Measurements from ENCODE around the gene GNAL.

The GNAL gene

GRCh38 chr18:11791131-11791530 is 102.1 kb downstream of the GNAL start:
- no peak for TF ChIP-seq CTCF (conservative IDR thresholded peaks at IDR 0.05; ENCODE audit: low read depth)
- H3K27ac ChIP-seq: no peak overlapping the region
- ChIA-PET CTCF (no interaction called here), POLR2A (ENCODE audit: low non-redundant PET) (interaction anchor here (0.6 kb wide), 1 partner anchor 291 kb away, joined by 4 read pairs; no protein-coding TSS in a partner anchor)
- DNase-seq (ENCODE audit: low spot score): no peak

- TF ChIP-seq CTCF (conservative IDR thresholded peaks at IDR 0.05; ENCODE audit: low read depth): no peak
- POLR2A ChIA-PET (ENCODE audit: low non-redundant PET): no interaction called here
- no peak for DNase-seq (ENCODE audit: low spot score)
- CTCF ChIA-PET: interaction anchor here (0.6 kb wide), 1 partner anchor 62 kb away, joined by 3 read pairs; no protein-coding TSS in a partner anchor
- no peak overlapping the region for H3K27ac ChIP-seq
Measured at GRCh38 chr18:11792632-11793031, 103.6 kb downstream of the GNAL start.

- DNase-seq (ENCODE audit: low spot score): no peak
- no peak overlapping the region for H3K27ac ChIP-seq
- ChIA-PET CTCF (no interaction called here), POLR2A (ENCODE audit: low non-redundant PET) (no interaction called here)
- TF ChIP-seq CTCF (conservative IDR thresholded peaks at IDR 0.05; ENCODE audit: low read depth): no peak
Measured at GRCh38 chr18:11794195-11794594, 105.1 kb downstream of the GNAL start.

DNA sequence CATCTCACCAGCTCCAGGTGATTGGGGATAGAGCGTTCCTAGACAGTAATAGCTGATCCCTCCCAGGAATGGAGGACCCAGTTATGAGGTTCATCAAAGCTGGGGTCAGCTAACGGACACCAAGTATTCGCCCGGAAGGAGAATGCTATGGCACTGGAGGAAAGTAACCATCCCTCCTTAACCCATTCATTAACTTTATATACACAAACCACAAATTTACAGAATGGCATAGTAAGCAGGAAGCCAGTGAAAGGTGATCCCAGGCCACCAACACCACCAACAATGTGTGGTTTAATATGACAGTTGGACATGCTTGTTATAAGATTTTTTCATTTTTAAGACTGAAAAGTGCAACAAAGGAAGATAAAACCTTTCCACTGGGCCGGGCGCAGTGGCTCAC is 106.9 kb downstream of the GNAL start:
- H3K27ac ChIP-seq: no peak overlapping the region
- ChIA-PET POLR2A (ENCODE audit: low non-redundant PET) (no interaction called here), CTCF (no interaction called here)
- TF ChIP-seq CTCF (conservative IDR thresholded peaks at IDR 0.05; ENCODE audit: low read depth): no peak
- no peak for DNase-seq (ENCODE audit: low spot score)

GRCh38 chr18:11798271-11798670 is 109.2 kb downstream of the GNAL start:
- H3K27ac ChIP-seq: no peak overlapping the region
- no peak for TF ChIP-seq CTCF (conservative IDR thresholded peaks at IDR 0.05; ENCODE audit: low read depth)
- CTCF ChIA-PET: no interaction called here
- POLR2A ChIA-PET (ENCODE audit: low non-redundant PET): no interaction called here
- DNase-seq (ENCODE audit: low spot score): no peak

GRCh38 chr18:11799066-11799465 is 110.0 kb downstream of the GNAL start:
- H3K27ac ChIP-seq: no peak overlapping the region
- CTCF ChIA-PET: interaction anchor here (0.7 kb wide), 1 partner anchor 439 kb away, joined by 3 read pairs; no protein-coding TSS in a partner anchor
- POLR2A ChIA-PET (ENCODE audit: low non-redundant PET): no interaction called here
- DNase-seq (ENCODE audit: low spot score): no peak
- no peak for TF ChIP-seq CTCF (conservative IDR thresholded peaks at IDR 0.05; ENCODE audit: low read depth)

All from RWPE1 (cell line).